Brain microvascular endothelial cell (primary cell): ENCODE measurements around the gene CCNE1.

ENCODE experiments used
- DNase-seq: peaks from one replicate; pipeline ENCODE4 v3.0.0-alpha.2; 2020
- H3K27ac ChIP-seq: fragments of 250-450 bp; sonication (Bioruptor Pico); 2 replicates; pipeline ENCODE4 v1.5.1; 2020; ENCODE audit warnings: mild to moderate bottlenecking, moderate library complexity
- H3K27me3 ChIP-seq: fragments of 250-450 bp; sonication (Bioruptor Pico); replicated peaks from 2 replicates; pipeline ENCODE4 v1.5.1; 2020; ENCODE audit warnings: mild to moderate bottlenecking
- H3K36me3 ChIP-seq: fragments of 250-450 bp; sonication (Bioruptor Pico); replicated peaks from 2 replicates; pipeline ENCODE4 v1.5.1; 2020; ENCODE audit warnings: mild to moderate bottlenecking
- H3K4me3 ChIP-seq: 2 replicates; pipeline ENCODE4 v1.5.1; 2011; ENCODE audit warnings: low read depth, mild to moderate bottlenecking, control low read depth, low read length, moderate library complexity
- in situ Hi-C: cut with HindIII; loops from 2 replicates; pipeline ENCODE4 v1.10.0; 2017; ENCODE audit warnings: low sequenced_read_pairs, low pct_ligation_motif_present
- TF ChIP-seq, protein P1 (sequence below): IDR thresholded peaks from 2 replicates; pipeline ENCODE4 v1.5.1; 2011; ENCODE audit warnings: low read depth, mild to moderate bottlenecking, moderate library complexity, low read length, control low read depth, inconsistent platforms; ENCODE audit errors: missing control alignments

Gene CCNE1

DNA sequence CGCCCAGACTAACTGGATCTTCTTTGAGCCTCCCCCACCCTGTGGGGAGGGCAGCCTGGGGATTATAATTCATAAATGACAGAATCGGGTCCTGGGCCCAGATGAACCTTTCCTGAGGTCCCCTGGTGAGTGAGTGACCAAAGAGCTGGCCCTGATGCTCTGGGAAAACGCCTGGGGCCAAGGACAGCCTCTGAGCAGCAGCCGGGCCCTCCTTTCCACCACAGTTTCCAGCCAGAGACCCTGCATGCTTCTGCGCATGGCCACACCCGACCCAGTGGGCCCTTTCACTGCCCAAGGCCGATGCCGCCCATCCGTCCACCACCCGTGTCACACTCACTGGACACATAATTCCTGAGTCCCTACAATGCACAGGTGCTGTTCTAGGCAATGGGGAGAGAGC lies 43.6 kb upstream of the CCNE1 start:
- H3K27ac ChIP-seq, result no peak overlapping the region
- H3K4me3 ChIP-seq, result no peak overlapping the region
- TF ChIP-seq, protein P1, sequence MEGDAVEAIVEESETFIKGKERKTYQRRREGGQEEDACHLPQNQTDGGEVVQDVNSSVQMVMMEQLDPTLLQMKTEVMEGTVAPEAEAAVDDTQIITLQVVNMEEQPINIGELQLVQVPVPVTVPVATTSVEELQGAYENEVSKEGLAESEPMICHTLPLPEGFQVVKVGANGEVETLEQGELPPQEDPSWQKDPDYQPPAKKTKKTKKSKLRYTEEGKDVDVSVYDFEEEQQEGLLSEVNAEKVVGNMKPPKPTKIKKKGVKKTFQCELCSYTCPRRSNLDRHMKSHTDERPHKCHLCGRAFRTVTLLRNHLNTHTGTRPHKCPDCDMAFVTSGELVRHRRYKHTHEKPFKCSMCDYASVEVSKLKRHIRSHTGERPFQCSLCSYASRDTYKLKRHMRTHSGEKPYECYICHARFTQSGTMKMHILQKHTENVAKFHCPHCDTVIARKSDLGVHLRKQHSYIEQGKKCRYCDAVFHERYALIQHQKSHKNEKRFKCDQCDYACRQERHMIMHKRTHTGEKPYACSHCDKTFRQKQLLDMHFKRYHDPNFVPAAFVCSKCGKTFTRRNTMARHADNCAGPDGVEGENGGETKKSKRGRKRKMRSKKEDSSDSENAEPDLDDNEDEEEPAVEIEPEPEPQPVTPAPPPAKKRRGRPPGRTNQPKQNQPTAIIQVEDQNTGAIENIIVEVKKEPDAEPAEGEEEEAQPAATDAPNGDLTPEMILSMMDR, result no peak
- no peak for DNase-seq
- no peaks in the 10 kb centered on the region for H3K36me3 ChIP-seq
- in situ Hi-C loops, result no loop called here
- no peaks in the 10 kb centered on the region for H3K27me3 ChIP-seq

DNA sequence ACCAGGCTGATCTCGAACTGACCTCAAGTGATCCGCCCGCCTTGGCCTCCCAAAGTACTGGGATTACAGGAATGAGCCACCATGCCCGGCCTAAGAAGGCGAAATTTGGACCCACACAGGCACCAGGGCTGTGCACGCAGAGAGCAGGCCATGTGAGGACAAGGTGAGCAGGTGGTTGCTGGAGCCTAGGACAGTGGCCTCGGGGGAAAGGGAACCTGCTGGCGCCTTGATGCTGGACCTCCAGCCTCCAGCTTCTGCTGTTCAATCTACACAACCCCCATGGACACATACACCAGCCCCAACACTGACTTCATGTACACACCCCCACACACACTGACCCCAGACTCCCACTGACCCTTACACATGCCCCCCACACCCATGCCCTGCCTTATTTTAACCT lies 41.8 kb upstream of the CCNE1 start:
- TF ChIP-seq, protein P1, result no peak
- Histone ChIP-seq H3K27me3 (no peaks in the 10 kb centered on the region), H3K27ac (no peak overlapping the region), H3K4me3 (no peak overlapping the region), H3K36me3 (no peaks in the 10 kb centered on the region)
- no peak for DNase-seq
- in situ Hi-C loops, result no loop called here

DNA sequence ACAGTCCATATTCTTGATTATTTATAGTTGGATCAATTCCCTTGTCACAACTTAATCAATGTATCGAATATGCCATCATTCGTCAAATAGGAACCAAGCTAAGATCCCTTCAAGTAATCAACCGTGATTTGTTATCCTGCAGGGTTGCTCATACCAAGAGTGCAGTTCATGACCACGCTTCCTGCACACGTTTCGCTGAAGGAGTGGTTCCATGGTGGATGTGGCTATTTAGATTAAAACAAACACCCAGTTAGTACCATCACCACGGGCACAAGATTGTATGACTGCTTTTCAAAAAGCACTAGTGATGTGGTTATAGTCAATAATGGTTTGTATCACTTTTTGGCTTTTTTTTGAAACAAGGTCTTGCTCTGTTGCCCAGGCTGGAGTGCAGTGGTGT lies 41.1 kb upstream of the CCNE1 start:
- TF ChIP-seq, protein P1, result no peak
- Histone ChIP-seq H3K27ac (no peak overlapping the region), H3K4me3 (no peak overlapping the region), H3K27me3 (no peaks in the 10 kb centered on the region), H3K36me3 (no peaks in the 10 kb centered on the region)
- no peak for DNase-seq
- in situ Hi-C loops, result no loop called here

DNA sequence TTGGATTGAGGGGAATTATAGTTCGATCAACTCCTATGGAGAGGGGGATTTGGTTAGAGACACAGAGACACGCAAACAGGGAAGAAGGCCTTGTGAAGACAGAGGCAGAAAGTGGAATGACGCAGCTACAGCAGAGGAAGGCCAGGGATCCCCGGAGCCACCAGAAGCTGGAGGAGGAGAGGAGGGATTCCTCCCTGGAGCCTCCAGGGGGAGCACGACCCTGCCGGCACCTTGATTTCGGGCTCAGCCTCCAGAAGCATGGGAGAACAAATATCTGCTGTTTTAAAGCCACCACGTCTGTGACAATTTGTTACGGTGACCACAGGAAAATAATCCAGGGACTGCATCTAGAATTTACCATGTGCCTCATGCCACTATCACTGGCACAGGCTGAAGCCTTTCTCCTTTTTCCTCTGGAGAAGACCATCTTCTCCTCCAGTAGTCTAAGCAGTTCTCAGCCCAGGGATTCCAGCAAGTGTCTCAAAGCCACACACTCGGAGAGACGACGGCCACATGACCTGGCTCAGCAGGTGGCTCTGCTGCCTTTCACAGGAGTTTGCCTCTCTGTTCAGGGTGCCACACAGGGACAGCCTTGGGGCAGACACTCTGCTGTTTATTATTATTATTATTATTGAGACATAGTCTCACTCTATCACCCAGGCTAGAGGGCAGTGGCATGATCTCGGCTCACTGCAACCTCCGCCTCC lies 39.9 kb upstream of the CCNE1 start:
- Histone ChIP-seq H3K27me3 (no peaks in the 10 kb centered on the region), H3K4me3 (no peak overlapping the region), H3K36me3 (no peaks in the 10 kb centered on the region), H3K27ac (no peak overlapping the region)
- TF ChIP-seq, protein P1, result peak; percentile 91
- peak; percentile 40 for DNase-seq
- in situ Hi-C loops, result no loop called here

DNA sequence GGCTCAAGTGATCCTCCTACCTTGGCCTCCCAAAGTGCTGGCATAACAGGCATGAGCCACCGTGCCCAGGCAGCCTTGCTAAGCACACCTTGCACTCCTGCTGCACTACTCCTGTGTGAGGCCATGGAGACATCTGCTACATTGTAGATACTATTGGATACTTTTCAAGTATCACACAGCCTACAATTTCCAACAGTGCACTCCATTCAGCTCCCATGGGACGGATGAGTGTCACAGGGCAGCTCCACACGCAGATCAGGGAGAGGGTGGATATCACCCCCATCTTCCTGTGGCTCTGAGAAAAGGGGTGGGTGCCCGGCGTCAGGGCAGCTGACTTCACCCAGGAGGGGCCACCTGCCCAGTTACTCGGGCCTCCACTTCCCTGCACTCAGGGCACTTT lies 39.1 kb upstream of the CCNE1 start:
- Histone ChIP-seq H3K36me3 (no peaks in the 10 kb centered on the region), H3K4me3 (no peak overlapping the region), H3K27ac (no peak overlapping the region), H3K27me3 (no peaks in the 10 kb centered on the region)
- in situ Hi-C loops, result no loop called here
- TF ChIP-seq, protein P1, result no peak
- DNase-seq, result no peak

DNA sequence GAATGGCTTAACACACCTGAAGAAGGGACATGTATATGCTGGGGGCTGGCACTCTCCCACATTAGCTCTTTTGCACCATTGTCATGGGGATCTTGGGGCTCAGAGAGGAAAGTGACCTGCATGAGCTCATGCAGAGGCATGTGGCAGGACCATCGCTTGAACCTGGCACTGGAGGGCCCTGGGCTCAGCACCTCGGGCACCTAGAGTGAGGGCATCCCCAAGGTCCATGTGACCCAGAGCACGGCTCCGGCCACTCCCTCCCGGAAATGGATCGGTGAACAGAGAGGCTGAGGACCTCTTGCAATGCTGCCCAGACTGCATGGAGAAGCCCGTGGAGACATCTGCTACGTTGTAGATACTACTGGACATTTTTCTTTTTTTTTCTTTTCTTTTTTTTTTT lies 38.6 kb upstream of the CCNE1 start:
- no peak overlapping the region for H3K27ac ChIP-seq
- DNase-seq, result no peak
- no peaks in the 10 kb centered on the region for H3K27me3 ChIP-seq
- in situ Hi-C loops, result no loop called here
- H3K4me3 ChIP-seq, result no peak overlapping the region
- no peaks in the 10 kb centered on the region for H3K36me3 ChIP-seq
- TF ChIP-seq, protein P1, result no peak
